GM19035 (cell line): Measurements from ENCODE around the gene ADGRF5.

Experiments
- ATAC-seq: cut with Tn5 transposase; IDR thresholded peaks from one replicate; pipeline ENCODE4 v1.9.1; 2021; ENCODE audit not compliant: unreplicated experiment

The ADGRF5 gene, protein sequence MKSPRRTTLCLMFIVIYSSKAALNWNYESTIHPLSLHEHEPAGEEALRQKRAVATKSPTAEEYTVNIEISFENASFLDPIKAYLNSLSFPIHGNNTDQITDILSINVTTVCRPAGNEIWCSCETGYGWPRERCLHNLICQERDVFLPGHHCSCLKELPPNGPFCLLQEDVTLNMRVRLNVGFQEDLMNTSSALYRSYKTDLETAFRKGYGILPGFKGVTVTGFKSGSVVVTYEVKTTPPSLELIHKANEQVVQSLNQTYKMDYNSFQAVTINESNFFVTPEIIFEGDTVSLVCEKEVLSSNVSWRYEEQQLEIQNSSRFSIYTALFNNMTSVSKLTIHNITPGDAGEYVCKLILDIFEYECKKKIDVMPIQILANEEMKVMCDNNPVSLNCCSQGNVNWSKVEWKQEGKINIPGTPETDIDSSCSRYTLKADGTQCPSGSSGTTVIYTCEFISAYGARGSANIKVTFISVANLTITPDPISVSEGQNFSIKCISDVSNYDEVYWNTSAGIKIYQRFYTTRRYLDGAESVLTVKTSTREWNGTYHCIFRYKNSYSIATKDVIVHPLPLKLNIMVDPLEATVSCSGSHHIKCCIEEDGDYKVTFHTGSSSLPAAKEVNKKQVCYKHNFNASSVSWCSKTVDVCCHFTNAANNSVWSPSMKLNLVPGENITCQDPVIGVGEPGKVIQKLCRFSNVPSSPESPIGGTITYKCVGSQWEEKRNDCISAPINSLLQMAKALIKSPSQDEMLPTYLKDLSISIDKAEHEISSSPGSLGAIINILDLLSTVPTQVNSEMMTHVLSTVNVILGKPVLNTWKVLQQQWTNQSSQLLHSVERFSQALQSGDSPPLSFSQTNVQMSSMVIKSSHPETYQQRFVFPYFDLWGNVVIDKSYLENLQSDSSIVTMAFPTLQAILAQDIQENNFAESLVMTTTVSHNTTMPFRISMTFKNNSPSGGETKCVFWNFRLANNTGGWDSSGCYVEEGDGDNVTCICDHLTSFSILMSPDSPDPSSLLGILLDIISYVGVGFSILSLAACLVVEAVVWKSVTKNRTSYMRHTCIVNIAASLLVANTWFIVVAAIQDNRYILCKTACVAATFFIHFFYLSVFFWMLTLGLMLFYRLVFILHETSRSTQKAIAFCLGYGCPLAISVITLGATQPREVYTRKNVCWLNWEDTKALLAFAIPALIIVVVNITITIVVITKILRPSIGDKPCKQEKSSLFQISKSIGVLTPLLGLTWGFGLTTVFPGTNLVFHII (N-terminal part only)

DNA sequence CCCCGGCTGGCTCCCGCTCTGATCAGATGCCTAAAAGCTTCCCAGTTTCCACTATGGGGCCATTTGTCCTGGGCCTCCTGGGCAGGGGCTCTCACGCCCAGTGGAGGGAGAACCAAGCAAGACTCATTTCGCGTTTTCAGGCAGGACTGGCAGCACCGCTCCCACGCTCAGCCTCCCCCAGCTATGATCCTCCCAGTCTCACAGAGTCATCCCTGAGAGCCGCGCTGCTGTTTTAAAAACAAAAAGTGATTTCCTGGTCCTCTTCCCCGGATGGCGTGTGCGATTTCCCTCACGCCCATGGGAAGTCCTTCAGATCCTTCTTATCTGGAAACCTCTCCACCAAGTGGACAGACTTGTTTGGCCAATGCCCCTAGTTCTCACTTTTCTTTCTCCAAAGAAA is at the start of gene ADGRF5:
Gene ADGRF5 (minus strand): TSS at position 208 of the 400 bp plus-strand sequence. CDS start 15,176 bp downstream, outside the sequence.
- no peak for ATAC-seq

DNA sequence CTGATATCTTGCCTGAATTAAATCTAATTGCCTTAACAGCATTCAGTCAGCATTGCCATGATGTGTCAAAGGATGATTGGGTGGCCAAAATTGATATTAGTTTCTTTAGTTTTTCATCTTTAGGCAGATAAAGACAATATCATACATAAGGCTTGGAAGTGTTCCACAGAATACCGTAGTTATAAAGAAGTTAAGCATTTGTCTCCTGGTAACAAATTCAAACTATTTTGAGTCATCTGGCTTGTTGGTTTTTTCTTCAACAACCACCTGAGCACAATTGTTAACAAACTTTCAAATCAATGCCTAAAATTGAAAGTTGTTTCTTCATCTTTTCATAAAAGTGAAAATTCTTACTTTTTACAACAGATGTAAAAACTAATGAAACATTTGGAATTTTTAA is 47.5 kb upstream of the ADGRF5 start:
- no peak for ATAC-seq

DNA sequence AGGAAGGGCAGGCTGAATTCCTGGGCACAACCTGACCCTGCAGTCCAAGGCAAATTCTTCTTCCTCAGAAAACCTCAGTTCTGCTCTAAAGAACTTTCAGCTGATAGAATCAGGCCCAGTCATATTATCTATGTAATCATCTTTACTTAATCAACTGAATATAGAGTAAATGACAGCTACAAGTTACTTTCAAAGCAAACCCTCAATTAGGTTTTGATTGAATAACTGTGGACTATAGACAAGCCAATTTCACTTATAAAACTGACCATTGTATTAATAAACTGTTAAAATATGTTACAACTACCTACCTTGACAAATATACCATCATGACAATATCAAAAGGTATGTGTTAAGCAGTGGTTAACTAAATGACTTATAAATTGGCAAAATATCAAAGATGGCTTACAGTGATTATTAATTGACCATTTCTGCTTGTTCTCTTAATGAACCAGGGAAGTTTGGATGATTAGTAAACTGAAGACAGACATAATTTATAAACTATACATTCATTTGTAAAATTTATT is 46.1 kb upstream of the ADGRF5 start:
- no peak for ATAC-seq

DNA sequence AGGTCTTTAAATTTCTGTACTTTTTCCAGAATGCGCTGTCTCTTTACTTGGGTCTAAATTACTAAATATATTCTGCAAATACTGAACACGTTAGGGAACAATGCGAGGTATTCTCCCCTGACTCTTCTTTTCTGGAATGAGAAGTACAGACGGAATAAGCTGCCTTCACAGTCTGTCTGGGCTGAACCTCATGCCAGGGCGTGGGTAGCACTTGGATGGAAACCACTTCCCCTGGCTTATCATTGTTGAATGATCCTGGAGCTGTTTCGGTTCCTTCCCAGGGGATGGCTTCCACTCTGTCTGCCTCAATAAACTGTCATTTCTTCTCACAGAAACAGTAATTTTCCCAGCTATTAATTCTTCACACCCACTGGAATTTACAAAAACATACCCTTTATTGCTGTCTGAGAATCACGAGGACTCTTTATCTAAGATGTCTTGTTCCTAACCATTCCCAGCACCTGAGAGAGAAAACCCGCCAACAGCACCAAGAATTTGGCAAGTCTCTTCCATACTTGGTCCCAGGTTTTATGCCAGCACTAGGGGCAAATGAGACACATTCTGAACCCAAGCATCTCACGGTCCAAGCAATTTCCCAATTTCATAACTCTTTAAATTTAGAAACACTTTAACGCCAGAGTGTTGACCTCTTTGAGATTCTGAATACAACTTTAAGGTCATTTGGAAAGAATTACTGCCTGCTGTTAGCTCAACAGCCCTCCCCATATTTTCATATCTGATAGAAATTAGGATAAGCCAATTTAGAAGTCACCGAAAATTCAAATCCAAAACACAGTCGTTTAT is 43.2 kb upstream of the ADGRF5 start:
- ATAC-seq: no peak

DNA sequence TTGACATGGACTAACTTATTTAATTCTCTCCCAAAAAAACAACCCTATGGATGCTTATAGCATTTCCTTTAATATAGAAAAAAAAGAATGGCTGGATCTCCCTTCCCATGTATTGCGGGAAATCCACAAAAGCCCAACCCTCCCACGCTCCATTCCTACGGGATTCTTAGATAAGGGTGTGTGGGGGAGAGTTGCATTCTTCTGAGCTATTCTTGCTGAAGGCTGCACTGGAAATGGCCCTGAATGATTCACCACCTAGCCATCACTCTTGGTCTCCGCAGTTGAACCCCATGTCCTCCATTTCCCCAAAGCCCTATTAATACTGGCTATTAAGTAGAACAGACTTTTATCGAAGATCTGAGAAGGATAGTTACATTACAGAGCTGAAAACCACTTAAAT is 41.9 kb upstream of the ADGRF5 start:
- ATAC-seq: no peak

DNA sequence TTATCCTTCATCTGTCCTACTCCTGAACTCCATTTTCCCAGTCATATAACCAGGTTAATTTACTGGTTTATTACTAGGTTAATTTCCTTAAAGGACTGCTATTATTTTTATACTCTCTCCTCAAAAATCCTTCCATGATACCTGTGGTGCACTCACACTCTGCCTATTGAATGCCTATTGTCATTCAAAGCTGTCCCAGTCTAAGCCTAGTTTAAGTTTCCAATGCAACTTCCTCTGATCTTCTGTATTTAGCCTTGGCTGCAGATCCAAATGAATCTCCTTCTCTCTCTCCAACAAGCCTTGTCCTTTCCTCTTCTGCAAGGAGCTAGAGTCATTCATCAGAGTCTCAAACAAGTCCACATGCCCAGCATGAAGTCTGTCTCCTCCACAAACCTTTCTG is 41.3 kb upstream of the ADGRF5 start:
- no peak for ATAC-seq

DNA sequence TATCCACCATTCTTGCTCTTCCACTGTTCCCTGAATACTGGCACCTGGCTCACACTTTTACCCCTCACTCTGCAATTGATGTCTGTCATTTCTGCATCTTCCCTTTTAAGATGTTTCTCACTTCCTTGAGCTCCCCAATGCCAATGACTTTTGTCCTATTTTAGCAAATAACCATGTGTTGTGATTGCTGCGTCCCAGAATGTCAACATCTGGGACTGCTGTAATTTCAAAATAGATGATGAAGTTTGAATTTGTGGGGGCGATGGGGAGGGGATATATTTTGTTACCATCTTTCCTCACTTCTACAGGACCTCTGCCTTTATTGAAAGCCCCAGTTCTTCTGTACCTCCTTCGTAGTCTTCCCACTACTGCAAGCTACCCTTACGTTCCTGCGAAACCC is 40.0 kb upstream of the ADGRF5 start:
- ATAC-seq: no peak

DNA sequence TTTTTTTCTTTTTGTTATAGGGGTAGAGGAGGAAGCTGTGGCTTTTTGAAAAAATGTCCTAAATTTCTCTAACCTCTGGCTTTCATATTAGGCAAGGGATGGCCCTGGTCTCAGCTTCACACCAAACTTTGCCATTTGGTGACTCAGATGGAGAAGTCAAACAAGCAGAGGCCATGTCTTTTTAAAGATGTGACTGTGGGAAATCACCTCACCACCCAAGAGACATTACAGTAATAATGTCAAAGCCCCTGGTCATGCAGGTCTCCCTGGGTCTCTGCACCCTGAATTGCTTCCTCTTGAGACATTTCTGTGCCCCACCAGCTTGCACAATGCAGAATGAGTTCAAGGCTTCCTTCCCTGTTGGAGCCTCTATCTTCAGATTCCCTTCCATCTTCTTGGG is 39.5 kb upstream of the ADGRF5 start:
- no peak for ATAC-seq

DNA sequence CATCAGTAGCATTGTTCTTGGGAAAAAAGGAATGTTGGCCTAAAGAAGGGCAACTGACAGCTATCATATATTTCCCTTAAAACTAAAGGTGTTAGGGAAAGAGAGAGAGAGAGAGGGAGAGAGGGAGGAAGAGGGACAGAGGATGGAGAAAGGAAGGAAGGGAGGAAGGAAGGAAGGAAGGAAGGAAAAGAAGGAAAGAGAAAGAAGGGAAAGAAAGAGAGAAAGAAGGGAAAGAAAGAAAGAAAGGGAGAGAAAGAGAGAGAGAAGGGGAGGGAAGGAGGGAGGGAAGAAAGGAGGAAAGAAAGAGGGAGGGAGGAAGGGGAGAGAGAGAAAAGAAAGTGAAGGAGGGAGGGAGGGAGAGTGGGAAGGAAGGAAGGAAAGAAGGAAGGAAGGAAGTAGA is 37.7 kb upstream of the ADGRF5 start:
- ATAC-seq: no peak

DNA sequence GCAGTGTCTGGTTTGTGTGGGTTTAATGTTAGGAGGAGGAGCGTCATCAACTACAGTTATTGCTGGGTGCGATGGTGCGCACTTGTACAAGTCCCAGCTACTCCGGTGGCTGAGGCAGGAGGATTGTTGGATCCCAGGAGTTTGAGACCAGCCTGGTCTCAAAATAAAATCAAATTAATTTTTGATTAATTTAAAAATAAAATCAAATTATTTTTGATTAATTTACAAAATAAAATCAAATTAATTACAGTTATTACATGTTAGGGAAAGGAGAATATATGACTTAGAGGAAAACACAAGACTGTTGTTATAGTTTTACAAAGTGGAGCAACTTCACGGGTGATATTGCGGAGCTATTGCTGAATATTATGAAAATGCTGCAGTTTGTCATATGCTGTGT is 34.7 kb upstream of the ADGRF5 start:
- no peak for ATAC-seq

DNA sequence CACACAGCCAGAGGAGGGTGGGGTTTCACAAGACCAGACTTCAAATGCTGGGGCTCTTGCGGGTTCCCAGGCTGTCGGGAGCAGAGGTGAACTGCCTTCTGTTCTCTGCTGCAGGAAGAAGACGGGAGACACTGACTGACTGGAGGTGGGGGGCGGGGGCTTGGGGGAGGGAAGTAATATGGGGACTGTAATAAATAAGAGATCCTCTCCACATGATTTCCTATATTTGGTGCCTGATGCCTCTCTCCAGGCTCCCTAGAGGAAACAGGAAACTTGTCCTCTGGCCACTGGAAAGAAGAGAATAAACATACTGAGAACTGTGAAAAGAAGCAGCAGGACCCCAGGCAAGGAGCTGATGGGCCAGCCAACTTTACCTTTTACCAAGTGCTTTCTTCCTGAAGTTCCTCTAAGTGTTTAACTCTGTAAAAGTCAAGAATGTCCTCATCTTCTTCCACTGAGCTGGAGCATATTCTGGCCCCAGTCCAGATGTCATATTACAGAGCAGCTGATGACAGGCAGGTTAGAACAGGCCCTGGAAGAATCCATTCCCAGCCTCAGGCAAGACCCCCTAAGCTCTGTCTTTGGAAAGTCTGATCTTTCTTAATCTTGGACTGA is 33.2 kb upstream of the ADGRF5 start:
- ATAC-seq: no peak

DNA sequence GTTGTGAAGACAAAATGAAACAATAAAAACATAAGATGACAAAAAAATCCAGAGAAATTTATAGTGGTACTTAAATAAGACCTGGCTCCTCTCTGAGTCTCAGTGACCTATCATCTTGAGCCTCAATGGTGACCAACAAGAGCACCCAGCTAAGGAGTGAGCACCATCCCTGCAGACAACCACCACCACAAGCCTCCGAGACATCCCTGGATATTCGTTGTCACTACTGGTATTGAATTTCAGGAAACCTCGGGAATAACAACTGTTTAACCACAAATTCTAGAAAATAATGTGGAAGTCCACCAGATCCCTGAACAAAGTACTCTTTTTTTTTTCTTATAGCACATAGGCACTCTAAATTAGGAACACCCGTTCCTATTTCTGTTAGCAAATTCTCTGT is 32.2 kb upstream of the ADGRF5 start:
- no peak for ATAC-seq

DNA sequence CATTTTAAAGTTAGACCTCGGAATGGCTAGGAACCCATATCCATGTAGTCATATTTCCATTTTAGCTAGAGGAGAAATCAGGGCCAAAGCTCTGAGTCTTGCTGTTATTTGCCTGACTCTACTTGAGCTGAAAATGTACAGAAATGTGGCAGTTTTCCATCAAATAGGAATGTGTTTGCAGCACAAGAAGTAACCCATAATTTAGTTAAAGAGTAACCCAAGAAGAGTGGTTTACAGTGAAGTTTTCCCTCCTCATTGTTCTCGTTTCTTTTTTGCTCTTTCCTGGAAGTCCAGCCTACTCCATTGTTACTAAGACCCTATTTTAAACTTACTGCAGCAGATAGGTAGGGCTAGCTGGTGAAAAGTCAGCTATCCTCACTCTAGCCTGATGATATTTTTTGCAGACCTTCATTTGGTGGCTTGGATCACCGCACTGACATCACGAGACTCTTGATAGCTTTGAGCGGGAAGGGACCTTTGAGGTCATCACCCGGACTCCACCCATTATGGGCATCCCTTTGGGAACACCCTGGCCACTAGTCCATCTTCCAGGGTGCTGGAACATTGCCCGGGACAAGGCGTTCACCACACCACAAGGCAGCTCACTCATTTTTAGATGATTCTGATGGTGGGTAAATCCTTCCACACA is 28.0 kb upstream of the ADGRF5 start:
- ATAC-seq: no peak

DNA sequence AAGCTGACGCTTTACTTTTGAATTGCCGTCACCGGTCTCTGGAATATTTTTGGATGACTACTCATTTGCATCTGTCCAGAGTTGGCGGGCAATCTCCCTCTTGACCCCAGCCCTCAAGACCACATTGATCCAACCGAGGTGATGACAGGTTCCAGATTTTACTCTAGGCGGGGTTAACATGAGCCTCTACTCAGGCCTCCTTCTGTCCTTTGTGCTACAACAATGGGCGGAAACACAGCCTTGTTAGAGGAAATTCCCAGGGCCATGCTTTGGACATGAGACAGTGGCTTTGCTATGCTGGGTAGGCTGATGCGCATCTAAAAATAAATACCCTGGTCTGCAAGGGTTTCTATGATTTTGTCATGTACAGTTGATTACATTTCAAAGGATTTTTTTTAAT is 27.0 kb upstream of the ADGRF5 start:
- no peak for ATAC-seq

DNA sequence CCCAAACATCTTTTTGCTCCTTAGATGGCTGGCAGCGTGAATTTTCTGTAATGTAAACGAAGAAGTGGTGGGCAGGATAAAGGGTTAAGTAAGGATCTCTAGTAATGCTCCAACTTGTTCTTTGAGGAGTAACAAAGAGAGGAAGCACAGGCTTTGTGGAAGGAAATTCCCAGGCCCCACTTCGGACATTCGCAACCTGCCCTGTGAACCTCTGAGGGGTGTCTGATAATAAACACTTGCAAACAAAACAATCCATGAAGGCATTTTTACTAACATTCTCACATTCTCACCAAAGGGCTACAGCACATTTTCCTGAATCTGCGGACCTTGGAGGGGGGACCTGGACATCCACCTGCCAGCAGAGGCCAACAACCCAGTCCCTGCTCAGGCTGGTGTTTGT is 25.8 kb upstream of the ADGRF5 start:
- no peak for ATAC-seq

DNA sequence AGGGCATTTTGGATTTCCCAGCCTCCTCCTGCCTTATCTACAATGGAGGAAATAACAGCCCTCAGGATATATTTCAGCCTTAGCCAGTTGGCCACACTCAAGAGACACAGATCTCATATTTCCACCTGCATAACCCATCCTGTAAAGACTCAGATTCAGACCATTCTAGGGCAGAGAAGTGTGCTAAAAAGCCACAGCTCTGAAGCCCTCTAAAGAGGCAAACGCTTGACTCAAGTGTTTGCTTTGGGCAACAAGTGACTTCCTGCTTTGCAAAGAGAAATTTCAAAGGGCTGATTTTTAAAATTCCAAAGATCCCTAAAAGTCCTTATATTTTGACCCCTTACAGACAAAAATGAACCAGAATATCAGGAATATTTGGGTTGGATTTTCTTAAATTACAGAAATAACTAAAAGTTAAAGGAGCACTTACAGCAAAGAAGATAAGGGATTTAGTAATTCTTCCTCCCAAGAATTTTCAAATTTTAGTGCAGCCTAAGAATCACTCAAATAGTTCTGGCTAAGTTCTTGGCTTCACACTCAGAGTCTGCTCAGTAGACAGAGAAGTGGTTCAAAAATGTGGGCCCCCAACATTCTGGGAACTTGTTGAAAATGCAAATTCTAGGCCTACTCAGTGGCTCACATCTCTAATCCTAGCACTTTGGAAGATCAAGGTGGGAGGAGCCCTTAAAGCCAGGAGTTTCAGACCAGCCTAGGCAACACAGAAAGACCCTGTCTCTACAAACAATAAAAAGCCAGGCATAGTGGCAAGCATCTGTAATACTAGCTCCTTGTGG is 18.9 kb upstream of the ADGRF5 start:
- ATAC-seq: no peak

DNA sequence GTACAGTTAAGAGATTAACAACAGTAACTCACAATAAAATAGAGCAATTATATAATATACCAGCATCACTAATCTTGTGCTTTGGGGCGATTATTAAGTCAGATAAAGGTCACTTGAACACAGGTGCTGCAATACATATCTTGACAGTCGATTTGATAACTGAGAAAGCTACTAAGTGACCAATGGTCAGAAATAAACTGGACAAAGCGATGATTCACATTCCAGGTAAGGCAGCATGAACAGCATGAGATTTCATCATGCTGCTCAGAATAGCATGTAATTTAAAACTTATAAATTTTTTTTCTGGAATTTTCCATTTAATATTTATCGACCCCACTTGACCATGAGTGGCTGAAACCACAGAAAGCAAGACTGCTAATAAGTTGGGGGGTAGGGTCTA is 15.9 kb upstream of the ADGRF5 start:
- ATAC-seq: no peak

DNA sequence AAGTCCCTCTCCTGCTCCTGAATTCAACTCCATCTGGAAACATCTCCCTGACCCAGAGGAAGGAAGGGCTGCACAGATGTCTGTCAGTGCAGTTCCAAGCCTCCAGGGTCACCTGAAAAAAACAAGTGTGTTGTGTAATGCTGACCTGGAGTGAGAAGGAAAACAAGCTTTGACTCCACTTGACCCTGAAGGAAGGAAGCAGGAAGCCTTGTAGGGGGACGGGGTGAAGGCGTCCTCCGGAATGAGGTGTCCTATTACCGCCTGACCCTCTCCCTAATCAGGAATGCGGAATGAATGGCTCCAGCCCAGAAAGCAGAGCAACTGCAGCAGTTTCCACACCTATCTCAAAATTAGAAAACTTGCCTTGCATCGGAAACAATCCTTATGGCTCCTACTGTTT is 13.9 kb upstream of the ADGRF5 start:
- ATAC-seq: no peak

DNA sequence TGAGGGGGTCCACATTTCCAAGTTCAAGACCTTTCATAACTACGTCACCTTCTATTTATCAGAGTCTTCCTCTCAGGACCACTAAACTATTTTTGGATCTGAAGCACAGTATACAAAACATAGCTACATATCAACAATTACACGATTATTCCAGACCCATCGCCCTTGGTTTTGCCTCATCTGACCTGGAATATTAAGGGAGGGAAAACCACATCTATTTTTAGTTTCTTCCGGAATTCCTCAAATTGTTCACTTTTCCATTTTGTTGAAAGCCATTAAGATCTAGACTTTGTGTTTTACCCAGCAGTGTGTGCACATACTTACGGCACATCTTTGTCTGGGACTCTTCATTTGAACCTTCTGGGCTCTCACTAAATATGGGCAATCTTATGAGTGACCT is 12.0 kb upstream of the ADGRF5 start:
- no peak for ATAC-seq
